Measurements from ENCODE around the gene PAFAH1B1.

- TF ChIP-seq CTCF (IDR thresholded peaks at IDR 0.05) (no peak), POLR2A (IDR thresholded peaks at IDR 0.05) (no peak)
Measured at GRCh38 chr17:2688351-2689342, 95.2 kb downstream of the PAFAH1B1 start.
